Lower leg skin (tissue), 3 donors: ENCODE measurements around the gene SRRM4.

Source experiments
- POLR2A ChIP-seq, 2 donors: fragments of 450-650 bp; IDR thresholded peaks; one replicate each; pipeline ENCODE4 v1.6.1; 2016 to 2017; ENCODE audit warnings: antibody characterized with exemption in 2 of 2, mild to moderate bottlenecking in 1 of 2, moderate library complexity in 1 of 2
- TF ChIP-seq, protein P1 (sequence below), 3 donors: fragments of 450-650 bp; IDR thresholded peaks; one replicate each; pipeline ENCODE4 v1.5.1; 2016; ENCODE audit warnings: antibody characterized with exemption in 3 of 3, mild to moderate bottlenecking in 3 of 3, moderate library complexity in 2 of 3

DNA sequence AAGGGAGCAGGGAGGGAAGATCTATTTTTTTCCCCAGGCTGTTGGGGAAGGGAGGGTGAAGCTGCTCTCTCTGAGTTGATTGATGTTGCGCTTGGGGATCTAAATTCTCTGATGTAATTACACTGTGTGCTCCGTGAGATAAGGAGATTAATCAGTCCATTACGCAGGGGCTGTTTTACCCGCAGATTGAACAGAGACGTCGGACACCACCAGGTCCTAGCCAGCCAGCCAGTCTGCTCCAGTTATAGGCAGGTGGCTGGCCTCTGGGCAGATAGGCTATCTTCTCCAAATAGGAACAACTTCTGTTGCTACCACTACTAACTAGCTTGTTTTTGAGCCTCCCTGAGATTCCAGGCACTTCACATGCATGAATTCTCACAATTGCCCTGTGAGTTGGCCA is 91.1 kb downstream of the SRRM4 start:
- TF ChIP-seq, protein P1, sequence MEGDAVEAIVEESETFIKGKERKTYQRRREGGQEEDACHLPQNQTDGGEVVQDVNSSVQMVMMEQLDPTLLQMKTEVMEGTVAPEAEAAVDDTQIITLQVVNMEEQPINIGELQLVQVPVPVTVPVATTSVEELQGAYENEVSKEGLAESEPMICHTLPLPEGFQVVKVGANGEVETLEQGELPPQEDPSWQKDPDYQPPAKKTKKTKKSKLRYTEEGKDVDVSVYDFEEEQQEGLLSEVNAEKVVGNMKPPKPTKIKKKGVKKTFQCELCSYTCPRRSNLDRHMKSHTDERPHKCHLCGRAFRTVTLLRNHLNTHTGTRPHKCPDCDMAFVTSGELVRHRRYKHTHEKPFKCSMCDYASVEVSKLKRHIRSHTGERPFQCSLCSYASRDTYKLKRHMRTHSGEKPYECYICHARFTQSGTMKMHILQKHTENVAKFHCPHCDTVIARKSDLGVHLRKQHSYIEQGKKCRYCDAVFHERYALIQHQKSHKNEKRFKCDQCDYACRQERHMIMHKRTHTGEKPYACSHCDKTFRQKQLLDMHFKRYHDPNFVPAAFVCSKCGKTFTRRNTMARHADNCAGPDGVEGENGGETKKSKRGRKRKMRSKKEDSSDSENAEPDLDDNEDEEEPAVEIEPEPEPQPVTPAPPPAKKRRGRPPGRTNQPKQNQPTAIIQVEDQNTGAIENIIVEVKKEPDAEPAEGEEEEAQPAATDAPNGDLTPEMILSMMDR (IDR thresholded peaks at IDR 0.05) = no peak
- no peak for TF ChIP-seq POLR2A (IDR thresholded peaks at IDR 0.05)
